Thyroid gland (tissue), 4 donors: ENCODE results near the gene TUBB2B.

Source experiments
- CTCF ChIP-seq, 6 experiments: fragments of 200-600 bp in 3 of 6; fragments of 450-650 bp in 3 of 6; sonication (generic) in 3 of 6; IDR thresholded peaks; one replicate each; pipeline ENCODE4 v1.5.1; 2016 to 2019; ENCODE audit warnings: antibody characterized with exemption in 6 of 6, mild to moderate bottlenecking in 2 of 6, inconsistent platforms in 1 of 6, moderate library complexity in 1 of 6
- POLR2A ChIP-seq, 2 donors: fragments of 450-650 bp; IDR thresholded peaks; one replicate each; pipeline ENCODE4 v1.6.1; 2017; ENCODE audit warnings: antibody characterized with exemption in 2 of 2, mild to moderate bottlenecking in 2 of 2, moderate library complexity in 1 of 2

- TF ChIP-seq CTCF (IDR thresholded peaks at IDR 0.05) (no peak), POLR2A (IDR thresholded peaks at IDR 0.05) (no peak)
Observed at GRCh38 chr6:3230256-3230882, 2.9 kb upstream of the TUBB2B start.
